Activated gamma-delta T cell (primary cell): ENCODE data around the gene CDH15.

Experiments used
- DNase-seq: peaks from one replicate; lab custom pipeline; 2025; lab: John Stamatoyannopoulos, UW

CDH15 gene

DNA sequence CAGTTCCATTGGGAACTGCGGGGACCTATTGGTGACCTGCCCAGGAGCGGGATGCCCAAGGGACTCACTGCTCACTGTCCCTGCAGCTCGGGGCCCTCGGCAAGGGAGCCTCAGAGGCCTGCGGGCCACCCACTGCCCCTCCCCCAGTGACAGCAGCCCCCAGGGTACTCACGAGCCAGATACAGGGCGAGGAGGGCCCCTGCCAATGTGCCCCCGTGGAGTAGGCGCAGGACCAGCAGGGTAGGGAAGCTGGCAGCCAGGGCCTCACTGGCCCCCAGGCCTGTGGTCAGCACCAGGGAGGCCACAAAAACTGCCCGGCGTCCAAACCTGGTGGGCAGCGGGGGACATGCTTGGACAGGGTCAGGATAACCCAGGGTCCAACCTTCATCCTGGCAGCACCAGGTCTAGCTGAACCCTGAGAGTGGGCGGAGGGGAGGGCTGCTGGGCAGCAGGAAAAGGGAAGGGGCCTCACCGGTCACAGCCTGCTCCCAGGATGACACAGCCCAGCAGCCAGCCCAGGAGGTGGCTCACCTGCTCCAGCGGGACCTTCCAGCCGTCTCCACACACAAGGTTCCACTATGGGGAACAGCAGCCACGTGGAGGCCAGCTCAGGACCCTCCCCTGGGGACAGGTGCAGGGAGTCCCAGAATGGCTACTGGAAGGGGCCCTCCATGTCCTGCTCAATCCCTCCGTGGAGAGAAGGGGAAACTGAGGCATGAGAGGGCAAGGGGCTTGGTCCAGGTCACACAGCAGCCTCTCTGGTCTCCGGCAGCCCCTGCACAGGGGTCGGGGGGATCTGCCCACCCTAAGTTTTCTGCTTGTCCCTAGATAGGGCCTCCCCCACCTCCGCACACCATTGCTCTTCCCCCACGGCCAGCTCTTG, 27.9 kb downstream of the CDH15 start:
- DNase-seq, result no peak

DNA sequence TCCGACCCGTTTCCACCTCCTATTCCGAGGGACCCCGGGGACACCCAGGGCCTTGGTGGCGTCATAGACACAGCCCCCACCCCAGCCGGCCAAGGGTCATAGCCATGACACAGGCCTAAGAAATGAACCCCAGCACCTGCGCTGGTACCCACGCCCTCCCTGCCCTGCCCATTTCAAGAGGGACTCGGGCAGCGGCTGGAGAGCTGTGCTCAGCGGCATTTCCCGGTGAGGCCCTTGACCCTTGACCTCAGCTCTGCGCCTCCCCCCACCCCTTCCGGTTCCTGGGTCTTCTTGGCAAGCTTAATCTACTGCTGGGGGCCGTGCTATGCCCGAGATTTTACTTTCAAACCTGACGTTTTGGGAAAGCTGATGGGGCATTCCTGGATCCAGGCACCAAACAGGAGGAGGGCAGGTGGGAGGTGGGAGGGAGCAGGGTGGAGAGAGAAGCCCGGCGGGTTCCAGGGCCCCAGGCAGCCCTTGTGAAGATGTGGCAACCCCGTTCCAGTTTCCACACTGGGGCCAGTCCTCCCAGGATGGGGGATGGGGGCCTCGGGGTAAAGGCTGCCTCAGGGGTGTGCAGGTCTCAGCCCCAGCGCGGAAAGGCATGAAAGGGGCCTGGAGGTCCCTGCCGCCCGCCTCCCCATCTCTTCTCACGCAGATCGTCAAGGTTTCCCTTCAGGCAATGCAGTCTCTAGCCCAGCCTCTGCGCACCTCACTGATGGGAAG, 28.7 kb downstream of the CDH15 start, which contains the start of gene SLC22A31:
Gene SLC22A31 (minus strand): TSS at position 414 of the 726 bp plus-strand sequence. CDS start 36 bp downstream, at position 378.
- DNase-seq, result no peak

DNA sequence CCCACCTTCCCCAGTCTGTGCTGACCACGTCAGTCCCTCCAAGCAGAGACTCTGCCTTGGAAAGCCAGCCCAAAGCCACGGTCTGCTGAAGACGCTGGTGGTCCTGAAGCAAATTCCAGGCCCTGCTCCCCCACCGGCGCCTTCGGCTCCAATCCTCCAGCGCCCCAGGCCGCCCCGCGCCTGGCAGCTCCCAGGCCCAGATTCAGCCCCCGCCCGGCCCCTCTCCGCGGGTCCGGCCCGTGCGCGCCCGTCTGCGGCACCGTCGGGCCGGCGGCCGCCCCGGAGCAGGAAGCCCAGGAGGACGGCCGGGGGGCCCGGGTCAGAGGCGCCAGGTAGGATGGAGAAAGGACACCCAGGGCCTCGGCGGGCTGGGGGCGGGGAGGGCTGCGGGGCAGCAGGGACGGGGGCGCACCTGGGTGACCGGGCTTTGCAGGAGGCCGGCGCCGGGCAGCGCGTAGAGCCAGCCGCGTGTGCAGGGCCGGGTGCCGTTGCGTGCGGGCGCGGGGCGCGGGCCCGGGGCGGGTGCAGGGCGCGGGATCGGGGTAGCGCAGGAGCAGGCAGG, 29.4 kb downstream of the CDH15 start:
- no peak for DNase-seq

DNA sequence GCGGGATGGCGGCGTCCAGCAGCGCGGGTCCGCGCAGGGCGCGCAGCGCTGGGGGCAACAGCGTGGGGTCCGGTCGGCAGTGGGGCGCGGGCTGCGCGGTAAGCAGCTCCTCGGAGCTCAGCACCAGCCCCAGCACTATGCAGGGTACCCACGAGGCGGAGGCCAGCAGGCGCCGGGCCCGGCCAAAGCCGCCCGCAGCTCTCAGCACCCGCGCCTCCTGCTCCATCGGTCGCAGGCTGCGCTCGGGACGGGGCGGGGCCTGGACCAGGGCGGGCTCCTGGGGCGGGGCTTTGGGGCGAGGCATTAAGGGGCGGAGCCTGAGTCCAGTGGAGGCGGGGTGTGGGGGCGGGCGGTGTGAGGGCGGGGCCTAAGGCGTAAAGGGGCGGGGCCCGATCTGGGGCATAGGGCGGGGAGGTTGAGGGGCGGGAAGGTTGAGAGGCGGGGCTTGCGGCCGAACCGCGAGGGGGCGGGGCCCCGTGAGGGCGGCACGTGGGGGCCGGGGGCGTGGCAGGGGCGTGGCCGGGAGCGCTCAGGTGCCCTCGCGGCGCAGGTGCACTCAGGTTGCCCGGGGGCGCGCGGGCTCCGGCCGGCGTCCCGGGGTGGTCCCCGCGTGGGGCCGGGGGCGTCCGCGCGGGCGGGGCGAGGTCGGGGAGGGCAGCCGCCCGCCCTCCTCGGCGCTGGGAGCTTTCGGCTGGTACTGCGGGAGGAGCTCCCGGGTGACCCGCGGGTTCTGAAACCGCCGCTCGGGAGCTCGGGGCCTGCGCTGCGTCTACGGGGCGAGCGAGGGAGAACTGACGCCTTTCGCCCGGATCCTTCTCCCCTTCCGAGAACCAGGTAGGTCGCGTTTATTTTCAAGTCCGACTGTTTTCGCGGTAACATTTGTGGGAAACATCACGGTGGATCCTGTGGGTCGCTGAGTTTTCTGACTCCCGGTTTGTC, 30.2 kb downstream of the CDH15 start:
- DNase-seq, result peak; percentile 53

DNA sequence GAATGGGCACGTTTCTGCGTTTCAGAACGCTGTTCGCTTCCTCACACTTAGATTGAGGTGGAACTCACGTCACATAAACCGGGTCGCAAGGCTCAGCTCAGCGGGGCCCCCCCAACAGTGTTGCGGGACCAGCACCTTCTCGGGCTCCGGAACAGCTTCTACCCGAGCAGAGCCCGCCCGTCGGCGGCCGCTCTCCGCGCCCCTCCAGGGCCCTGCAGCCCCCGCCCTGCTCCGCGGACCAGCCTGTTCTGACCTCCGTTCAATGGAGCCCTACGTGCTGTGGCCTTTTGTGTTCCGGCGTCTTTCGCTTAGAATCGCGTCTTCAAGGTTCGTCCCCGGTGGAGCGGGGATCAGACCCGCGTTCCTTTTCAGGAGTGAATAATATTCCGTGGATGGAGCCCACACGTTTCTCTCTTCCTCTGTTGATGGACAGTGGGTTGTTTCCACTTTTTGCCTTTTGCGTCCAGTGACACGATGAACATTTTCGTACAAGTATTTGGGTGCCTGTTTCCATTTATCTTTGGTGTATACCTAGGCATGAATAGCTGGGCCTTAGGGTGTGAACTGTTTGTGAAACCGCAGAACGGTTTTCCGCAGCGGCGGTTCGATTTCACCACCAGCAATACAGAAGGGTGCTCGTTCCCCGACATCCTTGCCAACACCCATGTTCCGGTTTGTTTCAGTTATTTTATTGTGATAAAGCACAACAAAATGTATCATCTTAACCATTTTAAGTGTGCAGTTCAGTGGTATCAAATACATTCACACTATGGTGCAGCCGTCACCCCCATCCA, 31.1 kb downstream of the CDH15 start:
- DNase-seq, result no peak

DNA sequence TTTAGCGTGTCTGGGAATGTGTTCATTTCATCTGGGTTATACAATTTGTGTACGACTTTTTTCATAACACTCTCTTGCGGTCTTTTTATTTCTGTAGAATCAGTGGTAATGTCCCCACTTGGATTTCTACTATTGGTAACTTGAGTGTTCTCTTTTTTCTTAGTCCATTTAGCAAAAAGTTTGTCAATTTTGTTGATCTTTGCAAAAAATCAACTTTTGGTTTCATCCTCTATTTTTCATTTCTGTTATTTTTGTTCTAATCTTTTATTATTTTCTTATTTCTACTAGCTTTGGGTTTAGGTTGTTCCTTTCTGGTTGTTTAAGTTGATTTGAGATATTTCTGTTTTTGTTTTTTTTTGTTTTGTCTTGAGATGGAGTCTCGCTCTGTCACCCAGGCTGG, 36.4 kb downstream of the CDH15 start:
- no peak for DNase-seq

DNA sequence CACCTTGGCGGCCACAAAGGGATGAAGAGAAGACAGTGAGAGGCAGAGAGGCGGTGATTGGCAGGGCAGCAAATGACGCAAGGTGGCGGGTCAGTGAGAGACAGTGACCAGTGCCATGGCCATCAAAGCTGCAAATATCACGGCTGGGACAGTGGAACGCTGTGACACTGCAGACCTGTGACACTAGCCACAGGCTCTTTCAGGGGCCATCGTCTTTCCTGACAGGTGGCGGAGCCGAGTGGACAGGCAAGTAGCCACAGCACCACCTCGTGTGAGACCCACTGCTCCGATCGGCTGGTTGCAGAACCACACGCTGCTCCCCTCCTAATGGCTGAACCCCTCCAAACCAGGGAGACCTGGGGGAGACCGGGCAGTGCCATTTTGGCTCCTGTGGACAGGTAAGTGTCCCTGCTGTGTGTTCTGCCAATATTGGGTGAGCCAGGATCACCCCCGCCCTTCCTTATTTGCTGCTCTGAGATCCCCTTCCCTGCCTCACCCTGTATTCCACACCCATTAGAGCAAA, 38.0 kb downstream of the CDH15 start:
- no peak for DNase-seq

DNA sequence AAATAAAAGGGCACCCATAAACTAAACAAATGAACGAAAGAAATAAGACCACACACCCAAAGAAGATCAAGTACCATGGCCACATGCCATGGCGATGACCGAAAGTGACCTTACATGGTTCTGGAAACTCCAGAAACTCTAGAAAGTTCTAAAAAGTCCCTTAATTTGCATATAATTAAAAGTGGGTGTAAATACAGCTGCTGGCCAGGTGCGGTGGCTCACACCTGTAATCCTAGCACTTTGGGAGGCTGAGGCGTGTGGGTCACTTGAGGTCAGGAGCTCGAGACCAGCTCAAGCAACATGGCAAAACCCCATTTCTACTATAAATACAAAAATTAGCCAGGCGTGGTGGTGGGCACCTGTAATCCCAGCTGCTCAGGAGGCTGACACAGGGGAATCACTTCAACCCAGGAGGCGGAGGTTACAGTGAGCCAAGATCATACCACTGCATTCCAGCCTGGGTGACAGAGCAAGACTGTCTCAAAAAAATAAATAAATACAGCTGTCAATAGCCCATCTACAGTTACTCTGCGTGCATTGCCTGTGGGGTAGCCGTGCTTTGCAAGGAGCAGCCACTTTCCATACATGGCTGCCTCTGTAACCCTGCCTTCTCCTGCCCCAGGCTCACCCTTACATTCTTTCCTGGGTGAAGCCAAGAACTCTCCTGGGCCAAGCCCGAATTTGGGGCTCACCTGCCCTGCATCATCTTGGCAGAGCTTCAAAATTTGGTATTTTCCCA, 38.8 kb downstream of the CDH15 start:
- DNase-seq, result no peak

DNA sequence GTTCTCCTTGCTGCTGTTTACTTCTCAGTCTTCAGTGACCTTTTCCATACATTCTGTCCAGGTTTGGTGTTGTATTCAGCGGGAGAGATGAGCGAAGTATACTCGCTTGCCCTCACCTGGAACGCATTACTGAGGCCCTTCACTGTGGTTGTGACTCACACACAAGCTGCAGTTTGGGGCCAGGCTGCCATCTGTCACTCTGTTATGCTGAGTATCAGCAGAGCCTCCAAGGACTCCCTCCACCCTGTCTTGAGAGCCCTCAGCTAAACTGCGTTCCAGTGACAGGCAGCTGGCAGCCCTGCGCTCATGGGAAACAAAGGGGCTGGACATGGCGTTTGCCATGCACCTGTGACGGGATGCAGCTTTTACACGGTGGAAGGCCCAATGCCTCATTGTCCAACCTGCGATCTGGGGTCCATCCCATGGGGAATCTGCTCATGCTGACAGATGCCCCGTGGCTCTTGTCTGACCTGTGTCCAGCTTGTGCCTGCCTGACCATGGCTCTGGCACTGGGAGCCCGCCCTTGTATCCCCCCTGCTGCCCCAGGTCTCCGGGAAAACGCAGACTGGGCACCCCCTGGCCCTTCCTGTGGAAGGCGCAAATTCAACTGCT, 39.5 kb downstream of the CDH15 start:
- DNase-seq, result no peak

DNA sequence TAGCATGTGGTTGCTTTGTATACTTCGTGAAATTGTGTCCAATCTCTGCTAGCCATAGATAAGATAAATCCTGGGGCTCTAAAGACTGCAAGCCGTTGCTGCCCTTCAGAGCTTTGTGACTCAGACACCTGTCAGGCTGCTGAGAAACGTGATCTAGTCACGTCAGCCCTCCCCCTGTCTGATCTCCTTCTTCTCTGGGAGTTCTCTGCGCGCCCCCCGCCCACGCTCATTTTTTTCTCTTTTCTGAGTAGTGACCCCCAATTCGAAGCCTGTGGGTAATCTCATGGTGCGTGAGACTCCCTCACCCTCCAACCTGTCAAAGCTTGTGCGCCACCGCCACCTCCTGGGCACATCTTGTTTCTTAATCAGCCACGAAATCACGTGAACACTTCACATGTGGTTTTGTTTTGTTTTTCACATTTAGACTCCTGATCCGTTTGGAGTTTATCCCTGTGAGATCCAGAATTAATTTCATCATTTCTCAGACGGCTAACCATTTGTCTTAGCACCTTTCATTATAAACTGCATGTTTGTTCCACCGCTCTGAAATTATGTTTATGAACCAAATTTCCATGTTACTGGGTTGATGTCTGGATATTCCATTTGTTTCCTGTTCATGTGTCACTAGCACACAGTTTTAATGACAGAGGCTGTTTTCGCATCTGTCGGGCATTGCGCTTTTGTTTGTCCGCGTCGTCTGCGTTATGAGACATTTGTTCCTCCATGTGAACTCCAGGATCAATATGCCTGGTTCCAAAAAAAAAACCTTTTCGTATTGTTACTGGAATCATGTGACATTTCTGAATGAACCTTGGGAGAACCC, 45.0 kb downstream of the CDH15 start:
- peak; percentile 40 for DNase-seq

DNA sequence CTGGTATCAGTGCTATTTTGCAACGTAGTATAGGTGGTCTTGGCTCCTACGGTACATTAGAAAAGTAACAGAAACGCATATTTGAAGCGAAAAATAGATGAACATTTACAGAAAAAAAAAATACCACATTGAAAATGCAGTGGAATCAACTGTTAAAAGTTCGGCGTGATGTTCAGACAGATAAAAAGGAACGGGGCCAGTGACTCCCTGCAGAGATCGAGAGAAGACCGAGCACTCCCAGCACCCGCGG, 45.5 kb downstream of the CDH15 start:
- DNase-seq, result no peak

DNA sequence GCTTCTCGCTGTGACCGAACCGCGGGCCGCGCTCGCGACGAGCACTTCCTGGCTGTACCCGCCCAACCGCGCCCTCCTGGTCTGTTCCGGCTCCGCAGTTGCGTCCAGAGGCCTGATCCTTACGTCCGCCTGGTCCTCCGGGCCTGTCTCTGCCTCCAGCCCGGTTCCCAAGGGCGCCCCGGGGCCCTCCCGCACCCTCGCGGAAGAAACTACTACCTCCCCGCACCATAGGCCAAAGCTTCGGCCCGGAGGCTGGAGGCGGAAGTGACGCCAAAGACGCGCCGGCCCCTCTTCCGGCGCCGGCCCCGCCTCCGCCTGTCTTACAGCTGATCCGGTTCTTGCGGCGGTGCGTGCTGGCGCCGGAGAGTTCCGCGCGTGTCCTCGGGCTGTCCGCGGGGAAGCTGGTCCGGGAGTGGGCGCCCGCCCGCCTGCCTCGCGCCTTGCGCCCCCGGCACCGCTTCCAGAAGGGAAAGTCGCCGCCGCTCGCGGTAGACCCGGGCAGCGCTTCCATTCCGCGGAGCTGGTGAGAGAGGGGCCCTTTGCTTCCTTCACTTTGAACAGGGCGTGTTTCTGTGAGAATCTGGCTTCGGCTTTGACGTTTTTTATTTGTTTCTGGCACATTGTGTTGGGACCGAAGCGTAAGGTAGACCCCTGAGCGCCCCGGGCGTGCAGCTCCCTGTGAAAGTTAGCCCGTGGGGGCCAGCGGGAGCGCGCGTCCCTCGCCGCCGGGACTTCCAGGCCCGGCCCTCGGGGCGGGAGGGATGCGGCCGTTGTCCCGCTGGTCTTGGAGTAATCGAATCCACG, 46.0 kb downstream of the CDH15 start, which contains the start of gene ZNF778:
Gene ZNF778 (plus strand): TSS at position 316 of the 804 bp plus-strand sequence. CDS start 3,425 bp downstream, outside the sequence.
- DNase-seq, result peak; percentile 70

DNA sequence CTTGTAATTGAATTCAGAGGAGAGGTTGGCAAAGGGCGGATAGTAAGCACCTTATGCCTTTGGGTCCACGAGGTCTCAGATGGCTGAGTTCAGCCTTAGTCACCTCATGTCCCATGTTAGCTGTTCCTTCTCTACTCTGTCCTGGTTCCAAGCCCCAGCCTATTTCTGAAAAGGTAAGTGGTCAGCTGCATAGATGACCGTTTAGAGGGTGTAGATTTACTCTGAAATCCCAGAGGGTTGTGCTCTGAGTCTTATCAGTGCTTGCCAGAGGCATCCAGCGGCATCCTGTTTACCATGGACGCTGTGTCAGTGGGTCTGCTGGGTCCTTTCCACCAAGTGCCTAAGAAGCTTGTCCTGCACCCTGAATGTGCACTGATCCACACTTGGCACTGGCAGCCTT, 47.8 kb downstream of the CDH15 start:
- DNase-seq, result no peak

DNA sequence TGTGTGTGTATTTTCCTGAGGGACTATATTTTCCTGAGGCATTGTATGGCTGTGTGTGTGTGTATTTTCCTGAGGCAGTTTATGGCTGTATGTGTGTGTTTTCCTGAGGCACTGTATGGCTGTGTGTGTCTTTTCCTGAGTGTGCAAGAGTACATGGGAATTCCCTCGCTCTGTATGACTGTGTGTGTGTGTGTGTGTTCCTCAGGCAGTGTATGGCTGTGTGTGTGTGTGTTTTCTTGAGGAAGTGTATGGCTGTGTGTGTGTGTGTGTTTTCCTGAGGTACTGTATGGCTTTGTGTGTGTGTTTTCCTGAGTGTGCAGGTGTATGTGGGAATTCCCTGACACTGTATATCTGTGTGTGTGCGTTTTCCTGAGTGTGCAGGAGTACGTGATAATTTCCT, 50.1 kb downstream of the CDH15 start:
- no peak for DNase-seq

DNA sequence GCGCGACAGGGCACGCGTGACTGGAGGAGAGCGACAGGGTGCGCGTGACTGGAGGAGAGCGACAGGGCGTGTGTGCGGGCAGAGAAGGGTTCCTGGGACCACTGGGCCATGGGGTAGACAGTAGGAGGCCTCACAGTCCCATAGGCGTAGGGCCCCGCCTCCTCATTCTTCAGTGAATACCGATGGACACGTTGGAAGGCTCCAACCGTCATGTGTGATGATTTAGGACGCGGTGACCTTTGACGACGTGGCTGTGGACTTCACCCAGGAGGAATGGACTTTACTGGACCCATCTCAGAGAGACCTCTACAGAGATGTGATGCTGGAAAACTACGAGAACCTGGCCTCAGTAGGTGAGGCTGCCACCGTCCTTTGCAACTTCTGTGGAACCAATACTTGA, 51.4 kb downstream of the CDH15 start:
- DNase-seq, result no peak

DNA sequence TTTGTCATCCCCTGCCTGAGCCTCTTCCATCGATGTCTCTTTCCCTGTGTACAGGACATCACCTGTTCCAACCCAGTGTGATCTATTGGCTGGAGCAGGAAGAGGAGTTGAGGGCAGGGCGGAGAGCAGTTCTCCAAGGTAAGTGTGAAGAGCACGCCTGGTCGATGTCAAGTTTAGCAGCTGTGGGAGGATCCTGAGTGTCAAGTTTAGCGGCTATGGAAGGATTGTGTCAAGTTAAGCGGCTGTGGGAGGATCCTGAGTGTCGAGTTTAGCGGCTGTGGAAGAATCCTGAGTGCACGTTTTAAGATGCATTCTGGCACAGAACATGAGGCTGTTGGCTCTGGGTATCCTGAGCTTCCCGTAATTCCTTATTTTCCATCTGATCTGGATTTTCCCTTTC, 53.1 kb downstream of the CDH15 start:
- no peak for DNase-seq

DNA sequence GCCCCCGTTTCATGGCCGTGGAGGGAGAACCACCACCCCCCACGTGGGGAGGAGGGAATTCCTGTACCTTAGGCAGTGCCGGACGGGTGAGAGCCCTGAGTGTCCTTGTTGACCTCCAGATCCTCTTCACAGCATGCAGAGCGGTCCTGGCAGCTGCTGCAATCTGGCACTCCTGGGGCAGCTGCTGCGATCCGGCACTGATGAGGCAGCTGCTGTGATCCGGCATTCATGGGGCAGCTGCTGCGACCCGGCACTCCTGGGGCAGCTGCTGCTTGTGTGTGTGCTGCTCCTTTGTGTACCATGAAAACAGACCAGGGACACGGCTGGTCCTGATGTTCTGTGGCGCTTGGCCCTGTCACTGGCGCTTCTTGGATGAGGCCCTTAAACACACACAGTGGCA, 58.7 kb downstream of the CDH15 start:
- no peak for DNase-seq

DNA sequence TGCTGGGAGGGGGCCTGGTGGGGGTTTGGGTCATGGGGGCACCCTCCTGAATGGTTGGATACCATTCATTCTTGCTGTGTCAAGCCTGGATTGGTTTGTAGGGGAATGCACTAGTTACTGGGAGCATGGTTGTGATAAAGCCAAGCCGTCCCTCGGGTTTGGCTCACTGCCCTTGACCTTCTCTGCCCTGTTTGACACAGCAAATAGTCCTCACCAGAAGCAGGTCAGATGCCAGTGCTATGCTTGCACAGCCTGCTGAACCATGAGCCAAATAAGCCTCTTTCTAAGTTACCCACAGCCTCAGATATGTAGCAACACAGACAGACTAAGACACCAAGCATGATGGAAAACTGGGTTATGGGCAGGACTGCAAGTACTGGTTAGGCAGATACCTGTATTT, 60.6 kb downstream of the CDH15 start:
- no peak for DNase-seq
